ENCODE data around the gene HCN1.

HCN1 gene

GRCh38 chr5:45686620-45687019 is 9.6 kb downstream of the HCN1 start:
- no peak for DNase-seq
- no peak overlapping the region for H2BK5ac ChIP-seq (ENCODE audit: low read length)
- H2BK120ac ChIP-seq (ENCODE audit: low read depth, low read length) = no peak overlapping the region
- no peak overlapping the region for H3K9ac ChIP-seq (ENCODE audit: low read length)
- H3K4me3 ChIP-seq (ENCODE audit: low read length) = no peak overlapping the region
- no peak overlapping the region for H3K23ac ChIP-seq (ENCODE audit: low read length)
- H3K18ac ChIP-seq (ENCODE audit: low read length) = no peak overlapping the region
- H3K27ac ChIP-seq (ENCODE audit: low read depth, low read length) = no peak overlapping the region
- no peaks in the 10 kb centered on the region for H3K36me3 ChIP-seq (ENCODE audit: control insufficient read depth, insufficient read depth, low read length)
- H3K79me1 ChIP-seq (ENCODE audit: low read length) = no peaks in the 10 kb centered on the region
- H3K56ac ChIP-seq (ENCODE audit: low read length) = no peak overlapping the region
- H2AK5ac ChIP-seq (ENCODE audit: low read length) = no peak overlapping the region
- H3K4me1 ChIP-seq (ENCODE audit: control insufficient read depth, low read depth, low read length) = no peaks in the 10 kb centered on the region
- no CpG with 5 or more reads among the region's 2 CpGs for WGBS (ENCODE audit: extremely low coverage, insufficient coverage, low lambda C conversion rate)
- no peaks in the 10 kb centered on the region for H3K27me3 ChIP-seq (ENCODE audit: insufficient read depth, low read length, poor library complexity)
- H2BK15ac ChIP-seq (replicated peaks; ENCODE audit: low read depth) = no peak overlapping the region
- H3K4ac ChIP-seq (ENCODE audit: low read depth, low read length) = no peak overlapping the region
- no peak overlapping the region for H4K8ac ChIP-seq (ENCODE audit: low read depth, low read length)
- H4K5ac ChIP-seq (ENCODE audit: low read length) = no peak overlapping the region
- H3K4me2 ChIP-seq (ENCODE audit: low read length) = no peak overlapping the region
- no peaks in the 10 kb centered on the region for H3K79me2 ChIP-seq (ENCODE audit: control insufficient read depth, insufficient read depth, low read length)

GRCh38 chr5:45684118-45684517 is 12.1 kb downstream of the HCN1 start:
- H3K27ac ChIP-seq (ENCODE audit: low read depth, low read length) = no peak overlapping the region
- H3K79me2 ChIP-seq (ENCODE audit: control insufficient read depth, insufficient read depth, low read length) = no peaks in the 10 kb centered on the region
- H3K4me2 ChIP-seq (ENCODE audit: low read length) = no peak overlapping the region
- no peak overlapping the region for H3K4me3 ChIP-seq (ENCODE audit: low read length)
- DNase-seq = no peak
- H3K27me3 ChIP-seq (ENCODE audit: insufficient read depth, low read length, poor library complexity) = no peaks in the 10 kb centered on the region
- H2BK5ac ChIP-seq (ENCODE audit: low read length) = no peak overlapping the region
- H2AK5ac ChIP-seq (ENCODE audit: low read length) = no peak overlapping the region
- no peaks in the 10 kb centered on the region for H3K4me1 ChIP-seq (ENCODE audit: control insufficient read depth, low read depth, low read length)
- H3K23ac ChIP-seq (ENCODE audit: low read length) = no peak overlapping the region
- no peak overlapping the region for H3K56ac ChIP-seq (ENCODE audit: low read length)
- no peak overlapping the region for H2BK15ac ChIP-seq (replicated peaks; ENCODE audit: low read depth)
- H2BK120ac ChIP-seq (ENCODE audit: low read depth, low read length) = no peak overlapping the region
- H3K79me1 ChIP-seq (ENCODE audit: low read length) = no peaks in the 10 kb centered on the region
- H3K18ac ChIP-seq (ENCODE audit: low read length) = no peak overlapping the region
- no peak overlapping the region for H3K4ac ChIP-seq (ENCODE audit: low read depth, low read length)
- no peak overlapping the region for H4K8ac ChIP-seq (ENCODE audit: low read depth, low read length)
- no peaks in the 10 kb centered on the region for H3K36me3 ChIP-seq (ENCODE audit: control insufficient read depth, insufficient read depth, low read length)
- no peak overlapping the region for H3K9ac ChIP-seq (ENCODE audit: low read length)
- no peak overlapping the region for H4K5ac ChIP-seq (ENCODE audit: low read length)

DNA sequence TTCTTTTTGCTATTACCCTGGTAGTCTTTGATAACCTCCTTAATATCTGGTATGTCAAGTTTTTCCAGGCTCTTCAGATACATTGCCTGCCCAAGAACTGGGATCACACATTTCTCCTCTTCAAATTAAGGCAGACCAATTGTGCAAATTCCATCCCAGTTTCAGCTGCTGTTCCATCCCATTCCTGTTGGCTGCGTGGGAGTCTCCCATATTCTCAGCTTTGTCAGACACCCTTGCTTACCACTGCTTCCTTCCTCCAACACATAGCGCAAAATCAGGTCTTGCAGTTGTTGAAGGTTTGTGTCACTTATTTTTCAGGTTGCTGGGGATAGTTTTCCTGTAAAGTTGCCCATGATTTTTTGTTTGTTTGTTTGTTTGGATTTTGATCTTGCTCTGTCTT is 15.2 kb downstream of the HCN1 start:
- H3K79me2 ChIP-seq (ENCODE audit: control insufficient read depth, insufficient read depth, low read length) = no peaks in the 10 kb centered on the region
- H3K27ac ChIP-seq (ENCODE audit: low read depth, low read length) = no peak overlapping the region
- H2BK15ac ChIP-seq (replicated peaks; ENCODE audit: low read depth) = no peak overlapping the region
- H3K36me3 ChIP-seq (ENCODE audit: control insufficient read depth, insufficient read depth, low read length) = no peaks in the 10 kb centered on the region
- no peaks in the 10 kb centered on the region for H3K4me1 ChIP-seq (ENCODE audit: control insufficient read depth, low read depth, low read length)
- H2BK120ac ChIP-seq (ENCODE audit: low read depth, low read length) = no peak overlapping the region
- no peak overlapping the region for H3K4me2 ChIP-seq (ENCODE audit: low read length)
- no peak overlapping the region for H3K23ac ChIP-seq (ENCODE audit: low read length)
- no CpG with 5 or more reads among the region's 2 CpGs for WGBS (ENCODE audit: extremely low coverage, insufficient coverage, low lambda C conversion rate)
- H3K4me3 ChIP-seq (ENCODE audit: low read length) = no peak overlapping the region
- no peak overlapping the region for H3K9ac ChIP-seq (ENCODE audit: low read length)
- no peak overlapping the region for H3K56ac ChIP-seq (ENCODE audit: low read length)
- H3K27me3 ChIP-seq (ENCODE audit: insufficient read depth, low read length, poor library complexity) = no peaks in the 10 kb centered on the region
- H4K8ac ChIP-seq (ENCODE audit: low read depth, low read length) = no peak overlapping the region
- H3K4ac ChIP-seq (ENCODE audit: low read depth, low read length) = no peak overlapping the region
- H4K5ac ChIP-seq (ENCODE audit: low read length) = no peak overlapping the region
- no peaks in the 10 kb centered on the region for H3K79me1 ChIP-seq (ENCODE audit: low read length)
- DNase-seq = peak; percentile 8
- no peak overlapping the region for H3K18ac ChIP-seq (ENCODE audit: low read length)
- H2BK5ac ChIP-seq (ENCODE audit: low read length) = no peak overlapping the region
- H2AK5ac ChIP-seq (ENCODE audit: low read length) = no peak overlapping the region

DNA sequence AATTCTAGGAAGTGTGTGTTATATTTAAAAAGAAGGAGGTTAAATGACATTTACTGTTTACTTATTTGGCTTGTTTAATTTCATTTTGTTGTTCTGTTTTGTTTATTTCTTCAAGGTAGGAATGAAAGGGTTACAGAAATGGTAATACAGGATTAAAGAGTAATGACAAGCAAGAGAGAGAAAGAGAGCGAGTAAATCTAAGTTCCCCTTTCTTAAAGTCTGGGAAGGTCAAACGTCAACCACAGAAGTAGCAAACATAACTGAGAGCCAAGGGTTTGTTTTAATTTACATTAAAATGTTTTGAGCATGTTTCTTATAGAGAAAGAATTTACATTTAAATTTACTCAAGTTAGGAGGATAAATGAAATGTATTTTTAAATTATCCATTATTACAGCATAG is 18.7 kb downstream of the HCN1 start:
- Histone ChIP-seq H3K9ac (ENCODE audit: low read length) (no peak overlapping the region), H3K79me2 (ENCODE audit: control insufficient read depth, insufficient read depth, low read length) (no peaks in the 10 kb centered on the region), H3K27me3 (ENCODE audit: insufficient read depth, low read length, poor library complexity) (no peaks in the 10 kb centered on the region), H4K8ac (ENCODE audit: low read depth, low read length) (no peak overlapping the region), H2BK15ac (replicated peaks; ENCODE audit: low read depth) (no peak overlapping the region), H3K56ac (ENCODE audit: low read length) (no peak overlapping the region), H2BK120ac (ENCODE audit: low read depth, low read length) (no peak overlapping the region), H2AK5ac (ENCODE audit: low read length) (no peak overlapping the region), H3K36me3 (ENCODE audit: control insufficient read depth, insufficient read depth, low read length) (no peaks in the 10 kb centered on the region), H3K4me2 (ENCODE audit: low read length) (no peak overlapping the region), H3K18ac (ENCODE audit: low read length) (no peak overlapping the region), H3K79me1 (ENCODE audit: low read length) (no peaks in the 10 kb centered on the region), H3K27ac (ENCODE audit: low read depth, low read length) (no peak overlapping the region), H3K23ac (ENCODE audit: low read length) (no peak overlapping the region), H3K4me1 (ENCODE audit: control insufficient read depth, low read depth, low read length) (no peaks in the 10 kb centered on the region), H3K4me3 (ENCODE audit: low read length) (no peak overlapping the region), H4K5ac (ENCODE audit: low read length) (no peak overlapping the region), H2BK5ac (ENCODE audit: low read length) (no peak overlapping the region), H3K4ac (ENCODE audit: low read depth, low read length) (no peak overlapping the region)
- WGBS (ENCODE audit: extremely low coverage, insufficient coverage, low lambda C conversion rate) = no CpG with 5 or more reads among the region's 2 CpGs
- DNase-seq = no peak

GRCh38 chr5:45672271-45672670 is 23.9 kb downstream of the HCN1 start:
- Histone ChIP-seq H3K27ac (ENCODE audit: low read depth, low read length) (no peak overlapping the region), H3K36me3 (ENCODE audit: control insufficient read depth, insufficient read depth, low read length) (no peaks in the 10 kb centered on the region), H3K79me2 (ENCODE audit: control insufficient read depth, insufficient read depth, low read length) (no peaks in the 10 kb centered on the region), H3K23ac (ENCODE audit: low read length) (no peak overlapping the region), H3K18ac (ENCODE audit: low read length) (no peak overlapping the region), H3K4me2 (ENCODE audit: low read length) (no peak overlapping the region), H3K27me3 (ENCODE audit: insufficient read depth, low read length, poor library complexity) (no peaks in the 10 kb centered on the region), H3K79me1 (ENCODE audit: low read length) (no peaks in the 10 kb centered on the region), H2AK5ac (ENCODE audit: low read length) (no peak overlapping the region), H3K9ac (ENCODE audit: low read length) (no peak overlapping the region), H3K4ac (ENCODE audit: low read depth, low read length) (no peak overlapping the region), H3K56ac (ENCODE audit: low read length) (no peak overlapping the region), H2BK120ac (ENCODE audit: low read depth, low read length) (no peak overlapping the region), H3K4me3 (ENCODE audit: low read length) (no peak overlapping the region), H3K4me1 (ENCODE audit: control insufficient read depth, low read depth, low read length) (no peaks in the 10 kb centered on the region), H2BK15ac (replicated peaks; ENCODE audit: low read depth) (no peak overlapping the region), H4K8ac (ENCODE audit: low read depth, low read length) (no peak overlapping the region), H4K5ac (ENCODE audit: low read length) (no peak overlapping the region), H2BK5ac (ENCODE audit: low read length) (no peak overlapping the region)
- WGBS (ENCODE audit: extremely low coverage, insufficient coverage, low lambda C conversion rate) = 100% methylated on average over 1 of the region's 4 CpGs
- DNase-seq = no peak

DNA sequence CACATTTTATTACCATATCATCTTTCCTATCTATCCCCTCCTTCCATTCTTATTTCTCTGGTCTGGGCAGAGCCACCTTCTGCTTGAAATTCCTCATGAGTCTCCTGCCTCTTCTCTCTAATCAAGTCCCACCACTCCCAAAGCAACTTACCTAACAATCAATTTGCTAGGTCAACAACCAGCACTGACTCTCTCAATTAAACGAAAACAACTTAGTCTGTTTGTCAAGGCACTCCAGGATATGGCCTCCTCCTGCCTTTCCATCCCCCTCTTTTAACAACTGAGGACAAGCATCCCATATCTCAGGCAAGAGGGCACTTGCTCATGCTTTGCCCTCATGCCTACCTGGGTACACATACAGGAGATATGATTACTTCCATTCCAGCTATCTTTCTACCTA is 47.4 kb downstream of the HCN1 start:
- H3K79me1 ChIP-seq (ENCODE audit: low read length) = no peaks in the 10 kb centered on the region
- no peak overlapping the region for H3K27ac ChIP-seq (ENCODE audit: low read depth, low read length)
- no peak overlapping the region for H2BK120ac ChIP-seq (ENCODE audit: low read depth, low read length)
- no peak overlapping the region for H4K8ac ChIP-seq (ENCODE audit: low read depth, low read length)
- H3K36me3 ChIP-seq (ENCODE audit: control insufficient read depth, insufficient read depth, low read length) = no peaks in the 10 kb centered on the region
- no peak overlapping the region for H2BK5ac ChIP-seq (ENCODE audit: low read length)
- H3K9ac ChIP-seq (ENCODE audit: low read length) = no peak overlapping the region
- no peak overlapping the region for H3K56ac ChIP-seq (ENCODE audit: low read length)
- no peaks in the 10 kb centered on the region for H3K4me1 ChIP-seq (ENCODE audit: control insufficient read depth, low read depth, low read length)
- no peaks in the 10 kb centered on the region for H3K79me2 ChIP-seq (ENCODE audit: control insufficient read depth, insufficient read depth, low read length)
- H3K18ac ChIP-seq (ENCODE audit: low read length) = no peak overlapping the region
- no peak overlapping the region for H2BK15ac ChIP-seq (replicated peaks; ENCODE audit: low read depth)
- H3K27me3 ChIP-seq (ENCODE audit: insufficient read depth, low read length, poor library complexity) = no peaks in the 10 kb centered on the region
- H3K4me3 ChIP-seq (ENCODE audit: low read length) = no peak overlapping the region
- H3K23ac ChIP-seq (ENCODE audit: low read length) = no peak overlapping the region
- no peak overlapping the region for H3K4me2 ChIP-seq (ENCODE audit: low read length)
- no peak overlapping the region for H3K4ac ChIP-seq (ENCODE audit: low read depth, low read length)
- no peak overlapping the region for H2AK5ac ChIP-seq (ENCODE audit: low read length)
- no CpG with 5 or more reads among the region's 1 CpG for whole genome bisulfite sequencing (ENCODE audit: extremely low coverage, insufficient coverage, low lambda C conversion rate)
- no peak overlapping the region for H4K5ac ChIP-seq (ENCODE audit: low read length)
- DNase-seq = peak; percentile 14
